IMR-90 (cell line): ENCODE measurements around the gene EXOSC3. TPM values are rescaled to one million over a fixed set of nuclear protein-coding genes. Genes with fewer than 3 reads are reported as not detected.

ENCODE experiments used
- ATAC-seq: fragments of 200-7000 bp; cut with Tn5 transposase; 2 replicates; pipeline ENCODE4 v1.9.1; 2020; ENCODE audit warnings: low read depth, mild to moderate bottlenecking, moderate library complexity
- BruUV-seq: library from RNA; stranded (reverse); fragments of 400-500 nt; replicated peaks from 2 replicates; lab custom pipeline; 2021; lab: Mats Ljungman, UMichigan
- CTCF ChIA-PET: fragments of 300-600 bp; formaldehyde crosslinking; extraction: SDS; loops from one replicate; lab custom pipeline; 2021; ENCODE audit warnings: antibody characterized with exemption; lab: Yijun Ruan, JAX
- POLR2A ChIA-PET: fragments of 300-600 bp; sonication (Branson Sonifier 250); formaldehyde crosslinking; loops from one replicate; lab custom pipeline; 2022; ENCODE audit warnings: antibody characterized with exemption; ENCODE audit not compliant: unreplicated experiment; lab: Charles Lee
- DNase-seq: peaks from one replicate; pipeline ENCODE4 v3.0.0; 2013
- H2AFZ ChIP-seq: replicated peaks from 2 replicates; pipeline ENCODE3; 2013; ENCODE audit warnings: low read length, mild to moderate bottlenecking; ENCODE audit not compliant: poor library complexity
- H2AK5ac ChIP-seq: 2 replicates; pipeline ENCODE4 v1.6.1; 2013; ENCODE audit warnings: low read depth, low read length, inconsistent platforms
- H2AK9ac ChIP-seq: replicated peaks from 2 replicates; pipeline ENCODE3; 2013; ENCODE audit warnings: mild to moderate bottlenecking, low read depth, low read length, moderate library complexity; ENCODE audit not compliant: poor library complexity
- H2BK120ac ChIP-seq: 2 replicates; pipeline ENCODE4 v1.6.1; 2013; ENCODE audit warnings: low read depth, low read length, inconsistent platforms
- H2BK15ac ChIP-seq: 3 replicates; pipeline ENCODE4 v1.6.1; 2013; ENCODE audit warnings: low read depth, low read length, inconsistent platforms
- H2BK20ac ChIP-seq: 2 replicates; pipeline ENCODE4 v1.6.1; 2013; ENCODE audit warnings: low read depth, mild to moderate bottlenecking, inconsistent platforms, low read length, moderate library complexity
- H2BK5ac ChIP-seq: 2 replicates; pipeline ENCODE4 v1.6.1; 2013; ENCODE audit warnings: mild to moderate bottlenecking, low read depth, low read length, inconsistent platforms; ENCODE audit not compliant: poor library complexity, severe bottlenecking
- H3K14ac ChIP-seq: replicated peaks from 2 replicates; pipeline ENCODE4 v1.6.1; 2013; ENCODE audit warnings: low read depth, low read length, inconsistent platforms
- H3K18ac ChIP-seq: 2 replicates; pipeline ENCODE4 v1.6.1; 2013; ENCODE audit warnings: low read depth, low read length, control low read depth
- H3K23ac ChIP-seq: 2 replicates; pipeline ENCODE4 v1.6.1; 2013; ENCODE audit warnings: low read depth, low read length, inconsistent platforms
- H3K27ac ChIP-seq: 2 replicates; pipeline ENCODE4 v1.5.1; 2013; ENCODE audit warnings: mild to moderate bottlenecking, control low read depth, low read length; ENCODE audit not compliant: insufficient read depth
- H3K27me3 ChIP-seq: 2 replicates; pipeline ENCODE4 v1.6.1; 2013; ENCODE audit warnings: low read length; ENCODE audit not compliant: control insufficient read depth, insufficient read depth
- H3K36me3 ChIP-seq: 2 replicates; pipeline ENCODE4 v1.6.1; 2013; ENCODE audit warnings: low read length, mixed read lengths; ENCODE audit not compliant: control insufficient read depth, insufficient read depth
- H3K4ac ChIP-seq: 2 replicates; pipeline ENCODE4 v1.6.1; 2013; ENCODE audit warnings: low read depth, low read length, inconsistent platforms
- H3K4me1 ChIP-seq: 2 replicates; pipeline ENCODE4 v1.6.1; 2013; ENCODE audit warnings: low read length, mixed read lengths; ENCODE audit not compliant: control insufficient read depth, insufficient read depth
- H3K4me2 ChIP-seq: 2 replicates; pipeline ENCODE4 v1.6.1; 2013; ENCODE audit warnings: low read depth, mild to moderate bottlenecking, control low read depth, low read length, moderate library complexity
- H3K4me3 ChIP-seq: 2 replicates; pipeline ENCODE4 v1.5.1; 2013; ENCODE audit warnings: low read depth, mild to moderate bottlenecking, control low read depth, low read length, moderate library complexity; ENCODE audit not compliant: insufficient read depth
- H3K56ac ChIP-seq: 2 replicates; pipeline ENCODE4 v1.6.1; 2013; ENCODE audit warnings: low read length, inconsistent platforms; ENCODE audit not compliant: insufficient read depth; ENCODE audit errors: extremely low read depth
- H3K79me1 ChIP-seq, 2 experiments: 2 replicates each; pipeline ENCODE4 v1.6.1; 2013; ENCODE audit warnings: low read length in 2 of 2, inconsistent platforms in 1 of 2, low read depth in 1 of 2
- H3K9ac ChIP-seq: 2 replicates; pipeline ENCODE4 v1.6.1; 2013; ENCODE audit warnings: low read depth, low read length, control low read depth
- H3K9me1 ChIP-seq: 2 replicates; pipeline ENCODE4 v1.6.1; 2013; ENCODE audit warnings: low read length, inconsistent platforms; ENCODE audit not compliant: insufficient read depth
- H3K9me3 ChIP-seq: 2 replicates; pipeline ENCODE4 v1.6.1; 2013; ENCODE audit warnings: low read length; ENCODE audit not compliant: control insufficient read depth, insufficient read depth
- H4K20me1 ChIP-seq: 2 replicates; pipeline ENCODE4 v1.6.1; 2013; ENCODE audit warnings: low read length, inconsistent platforms; ENCODE audit not compliant: insufficient read depth
- H4K5ac ChIP-seq: 2 replicates; pipeline ENCODE4 v1.6.1; 2013; ENCODE audit warnings: mild to moderate bottlenecking, low read depth, low read length, control low read depth
- H4K8ac ChIP-seq, 2 experiments: 2 replicates each; pipeline ENCODE4 v1.6.1; 2013; ENCODE audit warnings: low read depth in 2 of 2, low read length in 2 of 2, control low read depth in 1 of 2, inconsistent platforms in 1 of 2
- H4K91ac ChIP-seq: 2 replicates; pipeline ENCODE4 v1.6.1; 2013; ENCODE audit warnings: low read depth, low read length, inconsistent platforms; ENCODE audit not compliant: insufficient read depth
- CEBPB ChIP-seq: IDR thresholded peaks from 2 replicates; pipeline ENCODE4 v1.6.1; 2012; ENCODE audit warnings: low read depth, low read length, improper control_type of control experiment
- CHD1 ChIP-seq: IDR thresholded peaks from 2 replicates; pipeline ENCODE4 v1.6.1; 2012; ENCODE audit warnings: low read depth, low read length, improper control_type of control experiment
- RFX5 ChIP-seq: IDR thresholded peaks from 2 replicates; pipeline ENCODE4 v1.8.0; 2012; ENCODE audit warnings: low read depth, mild to moderate bottlenecking, low read length, moderate library complexity
- WGBS, 2 experiments: methylation state at CpG; one replicate each; pipeline versions ENCODE4 v1.1.5 to v1.1.7; 2013; ENCODE audit warnings: missing lambda C conversion rate in 2 of 2; ENCODE audit not compliant: insufficient read length in 1 of 2; ENCODE audit errors: extremely low coverage in 2 of 2; 5-methylcytosine and 5-hydroxymethylcytosine counted together
- dilution Hi-C: fragments of 300-500 bp; cut with HindIII; formaldehyde crosslinking; loops from one replicate; pipeline ENCODE4 v1.14.3; 2018; ENCODE audit warnings: low sequenced_read_pairs; ENCODE audit not compliant: unreplicated experiment
- in situ Hi-C: fragments of 300-500 bp; cut with MboI; formaldehyde crosslinking; loops from 3 replicates; pipeline ENCODE4 v1.14.3; 2019; ENCODE audit warnings: low sequenced_read_pairs, inconsistent platforms, mixed read lengths
- intact Hi-C: fragments of 100-400 bp; cut with micrococcal nuclease; formaldehyde crosslinking; loops from 2 replicates; pipeline ENCODE4 v1.10.0; 2022
- polyA plus RNA-seq, 3 experiments: library from polyadenylated mRNA; depleted of rRNA; stranded (reverse); fragments of >200 nt; gene quantifications; 2 replicates each; pipeline ENCODE4 v1.2.3, GENCODE V29; 2012; ENCODE audit warnings: low replicate concordance in 1 of 3
- total RNA-seq: library from RNA; depleted of rRNA; stranded (reverse); fragments of >200 nt; gene quantifications from 2 replicates; pipeline ENCODE4 v1.2.3, GENCODE V29; 2012

The EXOSC3 gene
- total and polyA plus RNA-seq, 2 of the 4 experiments (the other 2 are of a cell fraction) = 27.1 to 28.9 TPM

DNA sequence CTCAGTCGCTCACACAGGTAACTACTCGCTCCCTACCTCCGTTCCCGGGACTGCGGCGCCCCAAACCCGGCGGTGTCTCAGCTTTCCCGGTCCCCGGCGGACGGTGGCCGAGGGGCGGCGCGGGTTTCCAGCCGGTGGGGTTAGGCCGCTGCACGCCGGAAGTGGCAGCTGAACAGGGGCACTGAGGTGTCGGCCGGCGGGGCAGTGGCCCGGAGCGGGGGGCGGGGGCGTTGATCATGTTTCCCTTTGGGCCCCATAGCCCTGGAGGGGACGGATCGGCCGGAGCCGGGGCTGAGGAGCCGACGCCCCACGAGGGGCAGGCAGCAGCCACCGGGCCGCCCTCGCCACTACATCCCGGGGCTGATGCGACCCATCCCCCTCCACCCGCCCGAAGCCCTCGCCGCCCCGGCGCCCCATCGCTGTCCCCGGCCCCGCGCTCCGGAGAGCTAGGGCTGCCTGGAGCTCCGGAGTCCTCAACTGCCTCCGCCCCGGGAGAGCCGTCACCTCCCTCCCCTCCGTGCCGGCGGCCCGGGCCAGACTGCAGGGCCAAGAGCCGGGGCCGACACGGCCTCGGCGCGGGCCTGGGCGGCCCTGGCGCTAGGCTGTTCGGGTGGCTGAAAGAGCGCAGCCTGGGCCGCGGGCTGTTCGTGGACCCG, 15.9 kb upstream of the EXOSC3 start, which contains the start of gene DCAF10 (continued):
- TF ChIP-seq CHD1 = no peak

DNA sequence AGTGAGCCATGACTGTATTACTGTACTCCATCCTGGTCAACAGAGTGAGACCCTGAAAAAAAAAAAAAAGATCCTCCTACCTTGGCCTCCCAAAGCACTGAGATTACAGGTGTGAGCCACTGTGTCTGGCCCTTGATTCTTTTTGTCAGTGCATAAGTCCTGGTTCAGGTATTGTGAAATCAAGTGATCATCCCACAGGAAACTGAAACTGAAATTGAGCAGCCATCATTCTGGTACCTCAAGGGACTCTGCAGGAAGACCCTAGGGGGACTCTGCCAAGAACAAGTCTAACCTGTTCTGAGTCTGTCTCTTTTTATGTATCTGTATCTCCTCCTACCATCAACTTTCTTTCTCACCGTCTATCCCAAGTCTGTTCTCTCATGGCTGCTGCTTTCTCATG, 13.8 kb upstream of the EXOSC3 start:
- dilution Hi-C loops = no loop called here
- Histone ChIP-seq H3K36me3 (no peaks in the 10 kb centered on the region), H3K9me3 (no peaks in the 10 kb centered on the region), H3K79me1 (peaks cover 11 to 31% of the 10 kb centered on the region in 2 experiments), H2BK15ac (no peak overlapping the region), H2AFZ (no peak overlapping the region), H2BK5ac (no peak overlapping the region), H3K18ac (no peak overlapping the region), H3K56ac (no peak overlapping the region), H4K20me1 (peaks cover 16% of the 10 kb centered on the region; the same call in 1 of the 2 replicates), H3K14ac (no peak overlapping the region), H3K4me3 (no peak overlapping the region), H3K4me2 (no peak overlapping the region), H3K4ac (no peak overlapping the region), H3K9me1 (peaks cover 7% of the 10 kb centered on the region; the same call in 1 of the 2 replicates), H4K5ac (no peak overlapping the region), H3K4me1 (peaks cover 2% of the 10 kb centered on the region), H2AK5ac (no peak overlapping the region), H4K8ac (no peak overlapping the region), H2BK120ac (no peak overlapping the region), H3K23ac (no peak overlapping the region), H2BK20ac (no peak overlapping the region), H3K27me3 (no peaks in the 10 kb centered on the region), H3K27ac (no peak overlapping the region), H3K9ac (no peak overlapping the region), H2AK9ac (no peak overlapping the region), H4K91ac (no peak overlapping the region)
- ChIA-PET CTCF (no interaction called here), POLR2A (no interaction called here)
- TF ChIP-seq CEBPB (peak; percentile 54), CHD1 (no peak), RFX5 (no peak)
- WGBS, 2 experiments = 93% methylated on average over 1 of the region's 1 CpG; no CpG with 5 or more reads in 1 of the 2 experiments
- DNase-seq (no peak), ATAC-seq (no peak)
- intact Hi-C loops = no loop called here
- no TSS peak for BruUV-seq
- in situ Hi-C loops = no loop called here
